Lower lobe of right lung (tissue), 2 donors: ENCODE data around the gene ZNF44. TPM values are rescaled to one million over a fixed set of nuclear protein-coding genes. Genes with fewer than 3 reads are reported as not detected.

Source experiments
- ATAC-seq, 2 donors: fragments of 200-7000 bp; cut with Tn5 transposase; one replicate each; pipeline ENCODE4 v1.9.1; 2020 to 2022; ENCODE audit warnings: mild to moderate bottlenecking in 2 of 2, moderate library complexity in 2 of 2
- DNase-seq: peaks from one replicate; pipeline ENCODE4 v3.0.0-alpha.2; 2020
- H3K27ac ChIP-seq: fragments of 200-600 bp; one replicate; pipeline ENCODE4 v1.8.0; 2022
- H3K27me3 ChIP-seq: fragments of 200-600 bp; one replicate; pipeline ENCODE4 v1.8.0; 2022; ENCODE audit warnings: low read depth
- H3K36me3 ChIP-seq: fragments of 200-600 bp; one replicate; pipeline ENCODE4 v1.8.0; 2022; ENCODE audit warnings: mild to moderate bottlenecking
- H3K4me1 ChIP-seq: fragments of 200-600 bp; one replicate; pipeline ENCODE4 v1.8.0; 2022
- H3K4me3 ChIP-seq: fragments of 200-600 bp; one replicate; pipeline ENCODE4 v1.8.0; 2022; ENCODE audit warnings: mild to moderate bottlenecking
- H3K9me3 ChIP-seq: fragments of 200-600 bp; one replicate; pipeline ENCODE4 v1.8.0; 2022
- intact Hi-C: fragments of 100-400 bp; cut with DNase I; formaldehyde crosslinking; loops from one replicate; pipeline ENCODE4 v1.11.0; 2022
- total RNA-seq: library from RNA; stranded (reverse); fragmentation: NEBNext Ultra II Directional; extraction: Animal tissue kit (Norgen Biotek cat#: 25700); gene quantifications from one replicate; pipeline ENCODE4 v1.2.1, GENCODE V29; 2021
- TF ChIP-seq, protein P1 (sequence below): fragments of 200-600 bp; IDR thresholded peaks from one replicate; pipeline ENCODE4 v1.8.0; 2022; ENCODE audit warnings: antibody characterized with exemption, mild to moderate bottlenecking
- donor health status: DM: no; HTN: yes; CAD: no; lungs with severe emphysema.

The ZNF44 gene
- total RNA-seq, 1 donor from 2014 or later = 12.8 TPM

DNA sequence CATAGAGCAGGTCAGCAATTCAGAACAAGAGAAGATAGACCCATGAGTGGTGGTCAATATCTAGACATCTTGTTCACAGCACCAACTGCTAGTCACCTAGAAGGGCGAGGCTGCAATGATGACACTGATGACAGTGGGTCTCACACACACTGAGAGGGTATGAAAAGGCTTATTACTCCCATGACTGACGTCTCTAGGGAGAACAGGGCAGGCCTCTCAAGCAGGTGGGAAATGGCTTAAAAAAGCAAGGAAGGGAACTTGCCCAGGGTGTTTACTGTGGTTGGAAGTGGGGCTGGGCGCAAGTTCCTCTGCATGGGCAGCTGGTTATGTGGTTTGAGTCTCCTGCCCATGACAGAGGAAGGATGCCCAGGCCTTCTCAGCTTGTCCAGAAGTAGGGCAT, 33.8 kb downstream of the ZNF44 start:
- no peaks in the 10 kb centered on the region for H3K4me1 ChIP-seq
- H3K4me3 ChIP-seq = no peak overlapping the region
- no peaks in the 10 kb centered on the region for H3K36me3 ChIP-seq
- DNase-seq = no peak
- intact Hi-C loops = no loop called here
- H3K27ac ChIP-seq = no peak overlapping the region
- TF ChIP-seq, protein P1, sequence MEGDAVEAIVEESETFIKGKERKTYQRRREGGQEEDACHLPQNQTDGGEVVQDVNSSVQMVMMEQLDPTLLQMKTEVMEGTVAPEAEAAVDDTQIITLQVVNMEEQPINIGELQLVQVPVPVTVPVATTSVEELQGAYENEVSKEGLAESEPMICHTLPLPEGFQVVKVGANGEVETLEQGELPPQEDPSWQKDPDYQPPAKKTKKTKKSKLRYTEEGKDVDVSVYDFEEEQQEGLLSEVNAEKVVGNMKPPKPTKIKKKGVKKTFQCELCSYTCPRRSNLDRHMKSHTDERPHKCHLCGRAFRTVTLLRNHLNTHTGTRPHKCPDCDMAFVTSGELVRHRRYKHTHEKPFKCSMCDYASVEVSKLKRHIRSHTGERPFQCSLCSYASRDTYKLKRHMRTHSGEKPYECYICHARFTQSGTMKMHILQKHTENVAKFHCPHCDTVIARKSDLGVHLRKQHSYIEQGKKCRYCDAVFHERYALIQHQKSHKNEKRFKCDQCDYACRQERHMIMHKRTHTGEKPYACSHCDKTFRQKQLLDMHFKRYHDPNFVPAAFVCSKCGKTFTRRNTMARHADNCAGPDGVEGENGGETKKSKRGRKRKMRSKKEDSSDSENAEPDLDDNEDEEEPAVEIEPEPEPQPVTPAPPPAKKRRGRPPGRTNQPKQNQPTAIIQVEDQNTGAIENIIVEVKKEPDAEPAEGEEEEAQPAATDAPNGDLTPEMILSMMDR = no peak
- H3K27me3 ChIP-seq = no peaks in the 10 kb centered on the region
- no peak for ATAC-seq
- peaks cover 32% of the 10 kb centered on the region for H3K9me3 ChIP-seq

DNA sequence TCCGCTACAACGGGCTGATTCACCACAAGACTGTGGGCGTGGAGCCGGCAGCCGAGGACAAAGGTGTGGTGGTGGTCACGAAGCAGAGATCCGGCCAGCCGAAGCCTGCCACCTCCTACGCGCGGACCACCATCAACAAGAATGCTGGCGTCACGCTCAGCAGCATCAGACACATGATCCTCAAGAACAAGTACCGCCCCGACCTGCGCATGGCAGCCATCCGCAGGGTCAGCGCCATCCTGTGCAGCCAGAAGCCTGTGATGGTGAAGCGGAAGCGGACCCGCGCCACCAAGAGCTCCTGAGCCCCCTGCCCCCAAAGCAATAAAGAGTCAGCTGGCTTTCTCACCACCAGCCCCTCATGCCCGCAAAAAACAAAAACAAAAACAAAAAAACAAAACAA, 34.4 kb downstream of the ZNF44 start:
- no peak for DNase-seq
- intact Hi-C loops = no loop called here
- Histone ChIP-seq H3K9me3 (peaks cover 32% of the 10 kb centered on the region), H3K27me3 (no peaks in the 10 kb centered on the region), H3K4me3 (no peak overlapping the region), H3K27ac (no peak overlapping the region), H3K4me1 (no peaks in the 10 kb centered on the region), H3K36me3 (no peaks in the 10 kb centered on the region)
- ATAC-seq = no peak
- TF ChIP-seq, protein P1 = no peak

DNA sequence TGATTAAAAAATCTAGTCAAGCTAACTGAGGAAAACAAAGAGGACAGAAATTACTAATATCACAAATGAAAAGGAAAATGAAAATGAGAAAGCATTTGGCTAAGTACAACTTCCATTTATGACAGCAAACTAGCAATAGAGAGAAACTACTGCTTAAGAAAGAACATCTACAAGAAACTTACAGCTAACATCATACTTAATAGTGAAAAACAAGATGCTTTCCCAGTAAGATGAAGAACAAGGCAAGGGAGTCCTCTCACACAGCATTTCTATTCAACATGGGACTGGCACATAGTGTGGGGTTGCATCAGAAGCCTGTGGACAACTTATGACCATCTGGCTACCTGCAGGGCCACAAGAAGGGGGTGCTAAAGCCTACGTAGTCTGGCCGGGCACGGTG, 39.3 kb downstream of the ZNF44 start:
- TF ChIP-seq, protein P1 = no peak
- Histone ChIP-seq H3K4me3 (no peak overlapping the region), H3K4me1 (no peaks in the 10 kb centered on the region), H3K27ac (no peak overlapping the region), H3K27me3 (no peaks in the 10 kb centered on the region), H3K36me3 (no peaks in the 10 kb centered on the region), H3K9me3 (peaks cover 43% of the 10 kb centered on the region)
- intact Hi-C loops = no loop called here
- ATAC-seq (no peak), DNase-seq (no peak)

DNA sequence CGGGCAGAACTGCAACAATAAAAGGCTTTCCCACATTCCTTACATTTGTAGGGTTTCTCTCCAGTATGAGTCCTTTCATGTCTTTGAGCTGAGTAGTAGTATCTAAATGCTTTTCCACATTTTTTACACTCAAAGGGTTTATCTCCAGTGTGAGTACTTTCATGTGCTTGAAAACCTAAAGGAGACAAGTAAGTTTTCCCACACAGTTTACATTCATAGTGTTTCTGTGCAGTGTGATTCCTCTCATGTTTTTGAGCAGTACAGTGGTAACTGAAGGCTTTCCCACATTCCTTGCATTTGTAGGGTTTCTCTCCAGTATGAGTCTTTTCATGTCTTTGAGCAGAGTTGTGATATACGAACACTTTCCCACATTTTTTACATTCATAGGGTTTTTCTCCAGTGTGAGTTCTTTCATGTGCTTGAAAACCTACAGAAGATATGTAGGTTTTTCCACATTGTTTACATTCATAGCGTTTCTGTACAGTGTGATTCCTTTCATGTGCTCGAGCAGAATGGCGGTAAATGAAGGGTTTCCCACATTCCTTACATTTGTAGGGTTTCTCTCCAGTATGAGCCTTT, 47.0 kb downstream of the ZNF44 start:
- no peak overlapping the region for H3K4me3 ChIP-seq
- DNase-seq (no peak), ATAC-seq (no peak)
- H3K36me3 ChIP-seq = peaks cover 15% of the 10 kb centered on the region
- H3K27ac ChIP-seq = no peak overlapping the region
- TF ChIP-seq, protein P1 = no peak
- intact Hi-C loops = no loop called here
- no peaks in the 10 kb centered on the region for H3K4me1 ChIP-seq
- no peaks in the 10 kb centered on the region for H3K27me3 ChIP-seq
- peaks cover 78% of the 10 kb centered on the region for H3K9me3 ChIP-seq

DNA sequence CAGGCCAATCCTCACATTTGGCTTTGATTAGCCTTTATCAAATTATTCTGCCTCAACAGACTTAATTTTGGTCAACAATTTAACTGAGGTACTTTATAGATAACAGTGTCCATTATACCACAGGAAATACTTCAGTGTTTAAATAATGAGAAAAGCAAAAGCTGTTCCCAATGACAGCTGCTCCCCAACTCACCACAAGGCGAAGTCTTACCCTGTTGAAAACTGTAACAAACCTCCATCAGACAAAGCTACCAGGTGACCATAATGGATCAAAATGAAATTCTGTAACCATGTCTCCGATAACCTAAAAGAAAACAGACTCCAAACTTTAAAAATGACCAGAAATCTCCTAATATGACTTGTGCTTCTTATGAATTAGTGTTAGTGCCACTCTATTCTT, 50.3 kb downstream of the ZNF44 start:
- Histone ChIP-seq H3K36me3 (peaks cover 15% of the 10 kb centered on the region), H3K4me3 (no peak overlapping the region), H3K27me3 (no peaks in the 10 kb centered on the region), H3K9me3 (peaks cover 55% of the 10 kb centered on the region), H3K4me1 (no peaks in the 10 kb centered on the region), H3K27ac (no peak overlapping the region)
- DNase-seq (no peak), ATAC-seq (no peak)
- TF ChIP-seq, protein P1 = no peak
- intact Hi-C loops = no loop called here
